SK-N-SH (cell line): Measurements from ENCODE around the gene PCBP3.

ENCODE experiments used
- EP300 ChIP-seq, 2 experiments: IDR thresholded peaks; 2 replicates each; pipeline versions ENCODE4 v1.4.0 to v1.6.1; 2012; ENCODE audit warnings: borderline replicate concordance in 1 of 2, low read depth in 1 of 2, low read length in 1 of 2
- GABPA ChIP-seq: IDR thresholded peaks from 2 replicates; pipeline ENCODE4 v1.4.0; 2012; ENCODE audit warnings: low read depth, mild to moderate bottlenecking
- USF1 ChIP-seq: IDR thresholded peaks from 2 replicates; pipeline ENCODE4 v1.4.0; 2012; ENCODE audit warnings: low read depth, borderline replicate concordance

- TF ChIP-seq GABPA (no peak), EP300 (IDR thresholded peaks at IDR 0.05; ENCODE audit: borderline replicate concordance in 1 of 2, low read depth in 1 of 2, low read length in 1 of 2) (no peak), USF1 (no peak)
Measured at GRCh38 chr21:45727390-45727789, 83.9 kb downstream of the PCBP3 start.
